Mesenteric fat pad (tissue), 1 donor: ENCODE data around the gene UNC13C. TPM values are rescaled to one million over a fixed set of nuclear protein-coding genes. Genes with fewer than 3 reads are reported as not detected.
"Not testable (repeated sequence)": the region's sequence is repeated elsewhere in the genome, so short reads cannot be mapped to it uniquely, and the experiment has no call there.

ENCODE experiments used
- DNase-seq: peaks from one replicate; pipeline ENCODE4 v3.0.0-alpha.2; 2020; ENCODE audit warnings: low spot score
- total RNA-seq: library from RNA; stranded (reverse); fragmentation: NEBNext Ultra II Directional; extraction: Animal tissue kit (Norgen Biotek cat#: 25700); gene quantifications from one replicate; pipeline ENCODE4 v1.2.1, GENCODE V29; 2021
- donor health status: DM: yes; HTN: yes; CAD: no.

UNC13C gene
- total RNA-seq, 1 donor from 2014 or later = not detected

- no peak for DNase-seq
These were observed 320.2 kb downstream of the UNC13C start for GRCh38 chr15:54298396-54298795.

- DNase-seq = no peak
These were observed 326.1 kb downstream of the UNC13C start for GRCh38 chr15:54304321-54304720.

- DNase-seq = no peak
These were observed 326.9 kb downstream of the UNC13C start for GRCh38 chr15:54305138-54305537.

GRCh38 chr15:54307252-54307902, 329.1 kb downstream of the UNC13C start:
- no peak for DNase-seq

- DNase-seq = no peak
These were observed 329.7 kb downstream of the UNC13C start for GRCh38 chr15:54307926-54308325.

- DNase-seq = no peak
These were observed 334.3 kb downstream of the UNC13C start for GRCh38 chr15:54312528-54312927.

DNA sequence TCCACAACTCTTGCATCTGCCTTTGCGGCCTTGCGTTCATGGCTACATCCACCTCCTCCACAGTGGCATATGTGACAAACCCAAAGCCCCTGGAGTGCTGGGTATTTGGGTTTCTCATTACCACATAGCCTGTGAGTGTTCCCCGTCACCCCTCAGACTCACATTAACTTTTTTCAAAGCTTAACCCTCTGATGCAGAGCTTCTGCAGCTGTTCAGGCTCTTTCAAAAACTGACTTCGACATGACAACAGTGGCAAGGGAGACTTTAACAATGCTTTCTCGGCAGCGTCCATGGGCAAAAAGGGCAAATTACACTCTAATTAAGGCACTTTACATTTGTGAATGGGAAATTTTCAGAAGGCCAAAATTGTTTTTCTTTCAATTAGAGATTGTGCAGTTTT, 343.2 kb downstream of the UNC13C start:
- DNase-seq = no peak

DNA sequence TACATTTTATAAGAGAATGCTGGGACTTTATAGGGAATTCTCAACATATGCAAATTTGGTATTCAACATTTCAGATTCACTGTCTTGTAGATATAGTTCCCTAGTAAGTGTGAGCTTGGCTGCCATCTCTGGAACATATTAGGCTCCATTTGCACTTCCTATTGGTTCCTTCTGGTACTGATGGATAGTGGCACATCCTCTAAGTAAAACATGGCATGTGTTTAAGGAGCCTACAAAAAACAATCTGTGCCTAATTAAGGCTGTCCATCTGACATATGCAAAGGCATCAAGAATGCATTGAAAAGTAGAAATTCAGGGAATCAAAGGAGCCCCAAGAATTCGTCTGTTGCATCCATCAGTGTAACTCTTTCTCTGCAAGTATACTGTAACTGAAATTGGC, 344.1 kb downstream of the UNC13C start:
- DNase-seq = no peak

GRCh38 chr15:54345301-54345700, 367.1 kb downstream of the UNC13C start:
- no peak for DNase-seq

DNA sequence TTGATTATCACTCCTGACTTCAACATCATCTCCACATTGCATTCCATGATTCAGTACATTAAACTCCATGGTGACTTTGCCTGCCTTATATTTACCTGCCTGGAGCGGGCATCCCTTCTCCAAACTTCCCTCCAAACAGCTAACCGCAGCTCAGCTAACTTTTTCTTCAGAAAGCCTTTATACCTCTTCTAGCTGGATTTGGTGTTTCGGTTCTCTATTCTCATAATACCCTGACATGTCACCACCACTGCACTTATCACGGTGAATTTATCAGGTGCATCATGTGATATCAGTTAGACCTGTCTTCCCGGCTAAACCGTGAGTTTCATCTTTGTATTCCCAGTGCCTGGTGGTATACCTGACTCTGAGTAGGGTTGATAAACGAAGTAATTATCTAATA, 367.6 kb downstream of the UNC13C start:
- DNase-seq = no peak

DNA sequence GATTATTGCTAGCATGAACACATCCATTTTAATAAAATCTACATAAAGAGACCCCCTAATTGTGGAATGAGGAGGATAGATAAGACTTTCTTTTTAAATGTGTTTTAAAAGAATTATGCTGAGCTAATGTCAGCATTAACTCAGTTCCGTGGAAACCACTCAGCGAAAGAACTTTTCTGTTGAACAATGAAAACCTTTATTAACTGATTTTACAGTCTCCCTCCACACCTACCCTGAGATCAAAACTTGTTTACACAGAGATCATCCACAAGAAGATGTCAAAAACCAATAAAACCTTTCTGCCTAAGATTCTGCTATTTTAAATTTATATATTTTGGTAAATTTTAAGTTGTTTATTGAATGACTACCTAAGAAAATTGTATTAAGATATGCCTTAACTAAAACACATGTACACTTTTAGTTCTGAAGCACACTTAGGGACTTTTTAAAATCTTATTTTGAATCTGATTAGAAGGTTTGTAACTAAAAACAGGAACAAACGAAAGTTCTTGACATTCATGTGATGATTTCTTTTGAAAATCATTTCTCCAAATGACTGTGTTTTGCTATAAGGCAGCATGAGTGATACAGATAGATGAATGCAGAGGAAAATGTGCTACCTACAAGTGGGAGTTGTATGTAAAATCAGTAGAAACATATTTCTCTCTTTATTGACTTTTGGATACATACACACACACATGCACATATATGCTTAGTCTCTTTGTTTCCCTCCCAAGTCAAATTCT, 369.0 kb downstream of the UNC13C start:
- DNase-seq = no peak

- no peak for DNase-seq
These were observed 375.5 kb downstream of the UNC13C start for GRCh38 chr15:54353726-54354125.

- no peak for DNase-seq
These were observed 376.1 kb downstream of the UNC13C start for GRCh38 chr15:54354341-54354740.

- DNase-seq = no peak
These were observed 386.7 kb downstream of the UNC13C start for GRCh38 chr15:54364961-54365360.

- DNase-seq = no peak
These were observed 395.1 kb downstream of the UNC13C start for GRCh38 chr15:54373332-54373731.

GRCh38 chr15:54374184-54374952, 396.1 kb downstream of the UNC13C start:
- no peak for DNase-seq

GRCh38 chr15:54387799-54388198, 409.6 kb downstream of the UNC13C start:
- no peak for DNase-seq

DNA sequence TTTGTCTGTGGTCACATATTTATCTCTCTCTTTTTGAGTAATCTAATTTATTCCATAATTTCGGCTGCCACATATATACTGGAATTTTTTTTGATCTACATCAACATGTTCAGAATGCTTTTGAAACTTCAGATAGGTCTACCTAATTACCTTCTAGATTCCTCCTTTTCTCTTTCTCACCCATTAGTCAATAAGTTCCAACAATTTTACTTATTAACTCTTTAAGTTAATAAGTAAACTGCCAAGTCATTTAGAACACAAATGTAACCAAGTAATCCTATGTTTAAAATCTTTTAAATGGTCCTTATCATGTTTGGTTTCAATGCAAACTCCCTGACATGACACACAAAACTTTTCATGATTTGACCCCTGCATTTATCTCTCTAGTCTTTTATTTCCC, 410.5 kb downstream of the UNC13C start:
- DNase-seq = no peak

GRCh38 chr15:54410481-54410880, 432.2 kb downstream of the UNC13C start:
- DNase-seq = no peak

- no peak for DNase-seq
These were observed 445.9 kb downstream of the UNC13C start for GRCh38 chr15:54424171-54424570.

DNA sequence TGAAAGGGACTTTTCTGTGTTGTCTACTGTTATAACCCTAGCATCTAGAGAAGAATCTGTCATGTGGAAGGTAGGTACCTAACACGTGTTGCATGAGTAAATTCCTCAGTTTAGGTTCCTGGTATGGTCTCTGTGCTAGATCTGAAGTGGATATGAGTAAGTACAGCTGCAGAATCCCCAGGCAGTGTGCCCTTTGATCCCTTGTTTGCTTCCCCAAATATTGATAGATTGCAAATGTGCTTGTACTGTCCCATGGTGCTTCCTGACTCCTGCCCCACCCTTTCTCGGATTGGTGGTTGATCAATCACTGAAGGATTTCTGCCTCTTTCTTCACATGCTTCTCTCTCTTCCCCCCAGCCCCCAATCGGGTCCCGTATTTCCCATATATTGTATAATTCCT, 450.4 kb downstream of the UNC13C start:
- no peak for DNase-seq

GRCh38 chr15:54450288-54450687, 472.0 kb downstream of the UNC13C start:
- DNase-seq = not testable (repeated sequence)
